Effector memory CD8-positive, alpha-beta T cell (primary cell): ENCODE measurements around the gene CCIN.

Experiments used
- ATAC-seq: fragments of 150-1000 bp; cut with Tn5 transposase; replicated peaks from 2 replicates; pipeline ENCODE4 v1.10.0; 2021; ENCODE audit warnings: mild to moderate bottlenecking, moderate library complexity
- DNase-seq, 3 experiments: peaks; one replicate each; pipeline ENCODE4 v3.0.0; 2021
- H3K27ac Mint-ChIP-seq, 2 donors: one replicate each; pipeline ENCODE4 v1.8.0; 2022; ENCODE audit warnings: mild to moderate bottlenecking in 2 of 2, mixed read lengths in 2 of 2, moderate library complexity in 2 of 2
- H3K27me3 Mint-ChIP-seq, 2 donors: one replicate each; pipeline ENCODE4 v1.8.0; 2022; ENCODE audit warnings: mixed read lengths in 2 of 2
- H3K36me3 Mint-ChIP-seq: one replicate; pipeline ENCODE4 v1.8.0; 2022; ENCODE audit warnings: mild to moderate bottlenecking, moderate library complexity, mixed read lengths; ENCODE audit not compliant: insufficient read depth
- H3K4me1 Mint-ChIP-seq, 2 donors: one replicate each; pipeline ENCODE4 v1.8.0; 2022; ENCODE audit warnings: low read depth in 2 of 2, mixed read lengths in 2 of 2
- H3K4me3 Mint-ChIP-seq, 2 donors: one replicate each; pipeline ENCODE4 v1.8.0; 2022; ENCODE audit warnings: mild to moderate bottlenecking in 2 of 2, mixed read lengths in 2 of 2, moderate library complexity in 2 of 2
- H3K9me3 Mint-ChIP-seq, 2 donors: one replicate each; pipeline ENCODE4 v1.8.0; 2022; ENCODE audit warnings: mixed read lengths in 2 of 2

CCIN gene

GRCh38 chr9:36192196-36192595 is 23.0 kb downstream of the CCIN start:
- ATAC-seq (no peak), DNase-seq (no peak)
- Mint-ChIP-seq H3K36me3 (peaks cover 26% of the 10 kb centered on the region), H3K4me3 (peak overlapping the region; percentile 85 to 93), H3K27ac (peak overlapping the region in 1 of 2 donors; percentile 87), H3K9me3 (no peaks in the 10 kb centered on the region), H3K27me3 (no peaks in the 10 kb centered on the region), H3K4me1 (peaks cover 47 to 48% of the 10 kb centered on the region in 2 donors)

DNA sequence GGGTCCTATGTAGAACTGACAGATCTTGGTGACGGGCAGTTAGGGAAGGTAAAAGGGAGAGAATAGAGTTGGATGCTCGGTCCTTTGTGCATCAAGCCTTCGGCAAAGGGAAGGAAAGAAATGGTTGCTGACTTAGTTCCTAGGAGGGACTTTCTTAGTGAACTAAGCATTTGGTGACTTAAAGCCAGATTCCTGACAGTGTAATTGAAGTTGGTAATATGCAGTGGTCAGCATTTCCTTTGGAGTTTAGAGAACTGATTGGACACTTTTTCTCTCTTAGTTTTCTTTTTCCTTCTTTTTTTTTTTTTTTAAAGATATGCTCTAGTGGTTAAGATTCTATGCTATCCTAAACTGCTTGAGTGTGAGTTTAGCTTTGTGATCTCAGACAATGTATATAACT is 23.8 kb downstream of the CCIN start:
- no peaks in the 10 kb centered on the region for H3K9me3 Mint-ChIP-seq
- H3K4me3 Mint-ChIP-seq = peak overlapping the region; percentile 85 to 93
- H3K27ac Mint-ChIP-seq = peak overlapping the region; percentile 71 to 87
- DNase-seq (no peak), ATAC-seq (no peak)
- H3K4me1 Mint-ChIP-seq = peaks cover 42 to 49% of the 10 kb centered on the region in 2 donors
- no peaks in the 10 kb centered on the region for H3K27me3 Mint-ChIP-seq
- H3K36me3 Mint-ChIP-seq = peaks cover 26% of the 10 kb centered on the region

DNA sequence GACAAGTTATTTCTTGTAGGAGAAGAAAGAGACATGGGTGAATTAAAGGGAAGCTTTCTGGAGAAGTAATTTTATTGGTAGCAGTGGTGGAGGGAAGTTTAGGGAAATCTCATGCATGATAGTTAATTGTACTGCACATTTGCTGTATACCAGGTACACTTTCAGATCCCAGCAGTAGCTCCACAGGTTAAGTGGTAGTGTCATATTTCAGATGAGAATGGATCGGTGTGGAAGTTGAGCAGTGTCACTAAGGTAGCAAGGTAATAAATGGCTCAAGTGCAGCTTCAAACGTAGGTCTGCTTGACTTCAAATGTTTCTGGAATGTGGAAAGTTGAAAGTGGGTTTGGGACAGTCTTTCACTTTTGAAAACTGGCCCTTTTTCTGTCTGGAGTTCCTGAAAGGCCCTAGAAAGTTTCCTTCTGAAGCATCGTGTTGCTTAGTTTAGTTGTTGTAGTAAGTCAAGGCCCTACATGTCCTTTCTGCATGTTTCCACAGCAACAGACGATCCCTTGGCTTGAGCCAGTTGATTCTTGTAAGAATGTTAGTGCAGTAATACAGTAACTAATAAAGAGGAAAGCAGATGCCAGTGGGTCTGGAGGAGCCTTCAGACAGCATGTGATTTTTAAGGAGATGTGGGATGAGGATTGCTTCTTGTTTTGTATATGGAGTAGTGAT is 25.3 kb downstream of the CCIN start:
- H3K9me3 Mint-ChIP-seq = no peaks in the 10 kb centered on the region
- H3K4me3 Mint-ChIP-seq = peak overlapping the region; percentile 44 to 93
- ATAC-seq (no peak), DNase-seq (no peak)
- peaks cover 35% of the 10 kb centered on the region for H3K36me3 Mint-ChIP-seq
- peak overlapping the region; percentile 71 to 79 for H3K27ac Mint-ChIP-seq
- peaks cover 38 to 47% of the 10 kb centered on the region in 2 donors for H3K4me1 Mint-ChIP-seq
- H3K27me3 Mint-ChIP-seq = no peaks in the 10 kb centered on the region

GRCh38 chr9:36204906-36205547 is 35.8 kb downstream of the CCIN start:
- Mint-ChIP-seq H3K9me3 (no peaks in the 10 kb centered on the region), H3K36me3 (peaks cover 95% of the 10 kb centered on the region), H3K27me3 (no peaks in the 10 kb centered on the region), H3K4me3 (no peak overlapping the region), H3K27ac (peak overlapping the region; percentile 26 to 72), H3K4me1 (peaks cover 21 to 40% of the 10 kb centered on the region in 2 donors)
- ATAC-seq (no peak), DNase-seq (no peak)

- peaks cover 91% of the 10 kb centered on the region for H3K36me3 Mint-ChIP-seq
- ATAC-seq (no peak), DNase-seq (no peak)
- peaks cover 27 to 54% of the 10 kb centered on the region in 2 donors for H3K4me1 Mint-ChIP-seq
- H3K9me3 Mint-ChIP-seq = no peaks in the 10 kb centered on the region
- H3K27me3 Mint-ChIP-seq = no peaks in the 10 kb centered on the region
- no peak overlapping the region for H3K4me3 Mint-ChIP-seq
- peak overlapping the region; percentile 69 to 88 for H3K27ac Mint-ChIP-seq
Observed at GRCh38 chr9:36207016-36207415, 37.8 kb downstream of the CCIN start.

DNA sequence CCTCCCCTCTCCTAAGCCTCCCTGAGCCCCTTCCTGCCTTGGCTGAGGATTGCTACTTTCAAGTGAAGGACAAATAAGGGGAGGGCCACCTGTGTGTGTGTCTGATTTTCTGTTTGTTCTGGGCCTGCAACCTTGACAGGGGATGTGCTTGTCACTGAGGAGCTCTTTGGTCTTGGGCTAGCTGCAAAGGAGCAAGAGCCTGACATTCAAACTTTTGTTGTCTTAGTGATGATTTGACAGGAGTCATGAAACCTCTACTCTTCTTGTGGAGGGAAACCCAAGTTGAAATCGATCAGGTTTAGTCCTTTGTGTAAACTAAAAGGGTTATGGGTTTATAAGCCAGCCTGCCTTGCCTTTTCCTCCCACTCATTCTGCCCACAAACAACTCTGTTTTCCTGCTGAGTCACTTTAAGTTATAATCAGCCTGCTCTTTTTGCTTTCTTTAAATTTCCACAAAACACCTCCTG is 38.4 kb downstream of the CCIN start:
- ATAC-seq (no peak), DNase-seq (no peak)
- peaks cover 86% of the 10 kb centered on the region for H3K36me3 Mint-ChIP-seq
- H3K9me3 Mint-ChIP-seq = no peaks in the 10 kb centered on the region
- H3K27ac Mint-ChIP-seq = peak overlapping the region; percentile 82 to 88
- no peaks in the 10 kb centered on the region for H3K27me3 Mint-ChIP-seq
- no peak overlapping the region for H3K4me3 Mint-ChIP-seq
- peaks cover 27 to 56% of the 10 kb centered on the region in 2 donors for H3K4me1 Mint-ChIP-seq

DNA sequence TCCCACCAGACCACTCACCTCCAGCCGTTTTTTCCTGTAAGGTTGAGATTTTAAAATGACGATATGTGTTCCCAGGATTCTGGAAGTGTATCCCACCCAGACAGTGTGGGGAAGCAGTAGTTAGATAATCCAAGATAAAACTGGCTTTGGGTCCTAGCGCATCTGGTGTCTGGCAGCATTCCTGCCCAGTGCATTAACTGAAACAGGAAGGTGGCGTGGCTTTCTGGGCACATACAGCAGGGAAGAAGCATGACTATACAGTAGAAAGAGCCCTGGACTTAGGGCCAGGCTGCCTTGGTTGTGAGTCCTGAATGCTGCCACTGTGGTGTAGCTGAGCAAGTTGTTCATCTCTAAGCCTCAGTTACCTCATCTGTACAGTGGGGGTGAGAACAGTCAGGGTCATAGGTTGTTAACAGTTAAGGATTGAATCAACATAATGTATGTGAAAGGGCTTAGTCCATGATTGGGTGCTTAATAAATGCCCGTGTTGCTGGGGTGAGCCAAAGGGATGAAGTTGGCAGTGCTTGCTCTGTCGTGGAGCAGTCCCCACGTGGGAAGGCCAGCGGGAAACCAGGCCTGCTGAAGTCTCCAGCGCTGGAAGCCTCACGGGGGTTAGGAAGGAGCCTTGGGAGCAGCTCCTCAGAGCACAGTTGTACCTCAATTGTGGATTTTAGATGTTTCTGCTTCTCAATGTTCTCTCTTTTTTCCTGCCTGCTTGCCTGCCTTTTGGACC is 39.5 kb downstream of the CCIN start:
- H3K4me3 Mint-ChIP-seq = no peak overlapping the region
- ATAC-seq = no peak
- H3K27me3 Mint-ChIP-seq = no peaks in the 10 kb centered on the region
- peaks cover 78% of the 10 kb centered on the region for H3K36me3 Mint-ChIP-seq
- peak overlapping the region; percentile 82 to 88 for H3K27ac Mint-ChIP-seq
- H3K9me3 Mint-ChIP-seq = no peaks in the 10 kb centered on the region
- peaks cover 32 to 57% of the 10 kb centered on the region in 2 donors for H3K4me1 Mint-ChIP-seq
- DNase-seq = no peak

DNA sequence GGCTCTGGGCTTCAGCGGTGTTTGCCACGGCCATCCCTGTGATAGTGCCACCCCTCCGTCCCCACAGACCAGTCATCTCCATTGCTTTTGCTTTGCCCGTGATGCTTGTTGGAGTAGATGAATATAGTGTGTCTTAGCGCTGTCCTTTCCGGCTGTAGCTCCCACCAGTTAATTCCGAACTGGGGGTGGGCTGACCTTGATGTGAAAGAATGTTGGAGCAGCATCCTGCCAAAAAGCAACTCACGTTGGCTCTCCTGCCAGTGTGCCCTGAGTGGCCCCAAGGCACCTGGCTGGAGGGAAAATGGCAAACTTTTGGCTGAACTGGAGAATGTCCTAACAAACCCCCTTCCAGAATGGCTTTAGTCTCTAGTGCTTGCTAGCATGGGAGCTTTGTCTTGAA is 41.5 kb downstream of the CCIN start:
- no peak overlapping the region for H3K4me3 Mint-ChIP-seq
- H3K27ac Mint-ChIP-seq = peak overlapping the region; percentile 78 to 82

GRCh38 chr9:36211510-36211909 is 42.3 kb downstream of the CCIN start:
- ATAC-seq (no peak), DNase-seq (no peak)
- H3K4me1 Mint-ChIP-seq = peaks cover 36 to 55% of the 10 kb centered on the region in 2 donors
- H3K4me3 Mint-ChIP-seq = no peak overlapping the region
- H3K36me3 Mint-ChIP-seq = peaks cover 56% of the 10 kb centered on the region
- H3K27me3 Mint-ChIP-seq = no peaks in the 10 kb centered on the region
- no peaks in the 10 kb centered on the region for H3K9me3 Mint-ChIP-seq
- H3K27ac Mint-ChIP-seq = peak overlapping the region; percentile 78 to 82

More for the DNA sequence above, 41.5 kb downstream of the CCIN start:
- Mint-ChIP-seq H3K27me3 (no peaks in the 10 kb centered on the region), H3K9me3 (no peaks in the 10 kb centered on the region), H3K36me3 (peaks cover 58% of the 10 kb centered on the region), H3K4me1 (peaks cover 32 to 54% of the 10 kb centered on the region in 2 donors)
- ATAC-seq (no peak), DNase-seq (no peak)

GRCh38 chr9:36213387-36213786 is 44.2 kb downstream of the CCIN start:
- Mint-ChIP-seq H3K4me1 (peaks cover 37 to 55% of the 10 kb centered on the region in 2 donors), H3K27me3 (no peaks in the 10 kb centered on the region), H3K9me3 (no peaks in the 10 kb centered on the region), H3K27ac (peak overlapping the region in 1 of 2 donors; percentile 63), H3K4me3 (no peak overlapping the region), H3K36me3 (peaks cover 54% of the 10 kb centered on the region)
- no peak for DNase-seq
- no peak for ATAC-seq

DNA sequence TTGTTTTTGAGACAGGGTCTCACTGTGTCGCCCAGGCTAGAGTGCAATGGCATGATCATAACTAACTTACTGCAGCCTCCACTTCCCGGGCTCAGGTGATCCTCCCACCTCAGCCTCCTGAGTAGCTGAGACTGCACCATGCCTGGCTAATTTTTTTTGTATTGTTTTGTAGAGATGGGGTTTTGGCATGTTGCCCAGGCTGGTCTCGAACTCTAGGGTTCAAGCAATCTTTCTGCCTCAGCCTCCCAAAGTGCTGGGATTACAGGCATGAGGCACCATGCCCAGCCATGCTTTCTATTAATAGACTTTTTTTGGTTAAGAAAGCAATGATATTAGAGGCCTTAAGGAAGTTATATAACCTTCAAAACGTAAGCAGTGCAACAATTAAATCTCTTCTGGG is 44.8 kb downstream of the CCIN start:
- DNase-seq (no peak), ATAC-seq (no peak)
- H3K36me3 Mint-ChIP-seq = peaks cover 48% of the 10 kb centered on the region
- no peaks in the 10 kb centered on the region for H3K27me3 Mint-ChIP-seq
- no peak overlapping the region for H3K4me3 Mint-ChIP-seq
- peaks cover 36 to 51% of the 10 kb centered on the region in 2 donors for H3K4me1 Mint-ChIP-seq
- no peaks in the 10 kb centered on the region for H3K9me3 Mint-ChIP-seq
- peak overlapping the region in 1 of 2 donors; percentile 63 for H3K27ac Mint-ChIP-seq

DNA sequence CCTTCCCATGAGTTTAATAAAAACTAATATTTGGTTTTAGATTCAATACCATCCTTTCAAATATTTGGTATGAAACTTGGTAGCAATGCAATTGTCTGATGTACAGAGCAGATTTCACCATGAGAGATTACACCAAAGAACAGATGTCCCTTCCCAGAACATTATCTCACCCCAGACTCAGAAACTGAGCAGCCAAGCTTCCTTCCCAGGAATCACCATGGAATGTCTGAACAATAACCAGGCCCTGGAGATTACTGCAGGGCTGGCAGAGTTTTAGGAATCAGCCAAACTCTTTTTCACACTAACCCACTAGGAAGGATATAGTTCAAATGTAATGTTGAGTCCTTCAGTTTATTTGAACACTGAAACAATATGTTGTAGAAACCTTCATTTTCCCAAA is 45.4 kb downstream of the CCIN start:
- no peak for DNase-seq
- Mint-ChIP-seq H3K27ac (peak overlapping the region in 1 of 2 donors; percentile 49), H3K36me3 (peaks cover 47% of the 10 kb centered on the region), H3K4me3 (no peak overlapping the region), H3K27me3 (no peaks in the 10 kb centered on the region), H3K9me3 (no peaks in the 10 kb centered on the region), H3K4me1 (peaks cover 34 to 46% of the 10 kb centered on the region in 2 donors)
- ATAC-seq = no peak

- H3K9me3 Mint-ChIP-seq = no peaks in the 10 kb centered on the region
- ATAC-seq = no peak
- DNase-seq = no peak
- H3K4me3 Mint-ChIP-seq = no peak overlapping the region
- H3K36me3 Mint-ChIP-seq = peaks cover 57% of the 10 kb centered on the region
- no peaks in the 10 kb centered on the region for H3K27me3 Mint-ChIP-seq
- H3K27ac Mint-ChIP-seq = peak overlapping the region; percentile 3 to 8
- peaks cover 24 to 27% of the 10 kb centered on the region in 2 donors for H3K4me1 Mint-ChIP-seq
Observed at GRCh38 chr9:36217256-36217968, 48.2 kb downstream of the CCIN start.
